GM21447 (cell line): ENCODE data around the gene FBLN1.

Experiments used
- ATAC-seq: cut with Tn5 transposase; IDR thresholded peaks from one replicate; pipeline ENCODE4 v1.9.1; 2021; ENCODE audit not compliant: unreplicated experiment

FBLN1 gene

DNA sequence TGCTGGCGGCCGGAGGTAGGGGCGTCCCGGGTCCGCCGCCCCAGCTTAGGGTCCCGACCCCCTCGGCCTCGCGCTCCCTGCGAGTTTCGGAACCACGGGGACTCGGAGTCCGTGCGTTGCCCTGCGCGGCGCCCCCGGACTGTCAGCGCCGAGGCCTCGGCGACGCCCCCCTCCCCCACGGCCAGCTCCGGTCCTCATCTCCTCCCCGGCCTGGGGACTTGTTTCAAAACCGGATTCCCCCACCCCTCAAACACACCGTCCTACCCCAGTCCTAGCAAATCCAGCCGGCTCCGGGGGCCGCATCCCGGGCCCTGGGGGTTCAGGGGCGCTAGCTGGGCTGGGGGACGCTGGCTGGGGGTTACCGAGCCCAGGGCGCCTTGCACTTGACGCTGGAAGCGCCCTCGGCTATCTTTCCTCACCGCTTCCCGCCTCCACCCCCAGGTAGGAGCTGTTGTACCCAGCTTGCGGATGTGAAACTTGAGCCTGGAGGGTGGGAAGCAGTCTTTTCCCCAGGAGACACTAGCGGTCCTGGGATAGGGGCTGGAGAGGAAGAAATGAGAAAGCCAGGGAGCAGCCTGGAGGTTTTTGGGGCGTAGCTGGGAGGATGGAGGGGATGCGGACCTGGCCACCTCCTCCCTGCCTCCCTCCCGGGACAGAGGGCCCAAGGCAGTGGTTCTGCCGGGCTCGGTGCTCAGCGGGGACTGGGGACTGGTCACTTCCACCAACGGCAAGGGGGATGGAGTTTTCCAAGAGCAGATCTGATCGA, 550 bp downstream of the FBLN1 start:
- ATAC-seq: no peak

DNA sequence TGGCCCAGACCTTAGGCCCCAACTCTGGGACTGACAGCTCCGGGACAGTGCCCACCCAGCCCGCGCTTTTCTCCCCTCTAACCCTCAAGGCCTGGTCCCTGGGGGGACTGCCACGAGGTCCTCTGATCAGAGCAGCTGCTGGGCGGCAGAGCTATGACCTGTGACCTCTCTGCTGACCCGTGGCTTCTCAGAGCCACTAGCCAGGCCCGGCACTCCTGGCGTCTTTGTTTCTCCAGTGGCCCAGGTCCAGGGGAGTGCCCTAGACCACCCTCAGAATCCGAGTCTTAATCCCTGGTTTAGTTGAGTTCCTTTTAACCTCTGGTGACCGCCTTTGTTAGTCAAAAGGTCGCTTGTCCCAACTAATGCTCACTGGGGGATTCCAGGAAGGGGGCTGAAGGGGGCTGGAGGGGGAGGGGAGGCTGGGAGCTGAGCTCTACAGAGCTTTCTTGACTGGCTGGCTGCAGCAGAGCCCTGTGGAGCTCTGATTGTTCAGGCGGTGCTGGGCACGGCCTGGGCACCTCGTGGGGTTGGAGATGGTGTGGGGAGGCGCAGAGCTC, 1.2 kb downstream of the FBLN1 start:
- ATAC-seq: no peak

DNA sequence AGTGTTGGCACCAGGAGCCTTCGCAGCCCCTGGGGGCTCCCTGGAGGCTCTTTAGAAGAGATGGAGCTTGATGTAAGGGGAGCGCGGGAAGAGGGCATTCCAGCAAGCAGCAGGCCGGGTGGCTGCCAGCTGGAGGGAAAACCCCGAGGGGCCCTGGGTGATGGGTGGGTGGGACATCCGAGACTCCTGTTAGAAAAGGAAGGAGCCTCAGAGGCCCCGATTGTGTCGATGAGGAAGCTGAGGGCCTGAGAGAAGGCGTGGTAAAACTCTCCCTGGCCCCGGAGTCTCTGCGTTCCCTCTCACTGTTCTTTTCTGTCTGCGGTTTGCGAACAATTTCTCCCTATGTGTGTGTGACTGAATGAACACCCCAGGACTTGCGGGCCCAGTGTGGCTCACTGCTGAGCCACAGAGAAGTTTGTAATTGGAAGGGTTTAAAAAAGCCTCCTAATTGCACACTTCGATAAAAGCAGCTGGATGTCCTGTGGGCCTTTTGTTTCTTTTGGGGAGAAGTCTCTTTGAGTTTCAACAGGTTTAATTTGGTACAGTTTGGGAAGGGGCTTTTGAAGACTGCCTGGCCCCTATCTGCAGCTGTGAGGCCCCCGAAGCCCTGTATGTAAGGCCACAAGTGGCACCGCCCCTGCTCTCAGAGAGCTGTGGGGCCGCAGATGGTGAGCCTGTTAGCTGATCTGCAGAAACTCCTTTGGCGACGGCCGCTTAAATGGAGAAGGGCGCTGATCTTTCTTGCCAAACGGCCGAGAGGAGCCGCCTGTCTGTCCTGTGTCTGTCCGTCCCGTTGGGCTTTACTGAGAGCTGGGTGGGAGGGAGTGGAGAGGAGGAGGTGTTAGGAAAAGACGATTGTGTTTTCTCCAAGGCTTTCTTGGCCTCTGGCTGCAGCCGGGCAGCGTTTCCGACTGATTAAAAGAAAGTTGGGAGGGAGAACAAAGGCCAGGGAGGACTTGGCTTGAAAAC, 2.0 kb downstream of the FBLN1 start:
- ATAC-seq: no peak

DNA sequence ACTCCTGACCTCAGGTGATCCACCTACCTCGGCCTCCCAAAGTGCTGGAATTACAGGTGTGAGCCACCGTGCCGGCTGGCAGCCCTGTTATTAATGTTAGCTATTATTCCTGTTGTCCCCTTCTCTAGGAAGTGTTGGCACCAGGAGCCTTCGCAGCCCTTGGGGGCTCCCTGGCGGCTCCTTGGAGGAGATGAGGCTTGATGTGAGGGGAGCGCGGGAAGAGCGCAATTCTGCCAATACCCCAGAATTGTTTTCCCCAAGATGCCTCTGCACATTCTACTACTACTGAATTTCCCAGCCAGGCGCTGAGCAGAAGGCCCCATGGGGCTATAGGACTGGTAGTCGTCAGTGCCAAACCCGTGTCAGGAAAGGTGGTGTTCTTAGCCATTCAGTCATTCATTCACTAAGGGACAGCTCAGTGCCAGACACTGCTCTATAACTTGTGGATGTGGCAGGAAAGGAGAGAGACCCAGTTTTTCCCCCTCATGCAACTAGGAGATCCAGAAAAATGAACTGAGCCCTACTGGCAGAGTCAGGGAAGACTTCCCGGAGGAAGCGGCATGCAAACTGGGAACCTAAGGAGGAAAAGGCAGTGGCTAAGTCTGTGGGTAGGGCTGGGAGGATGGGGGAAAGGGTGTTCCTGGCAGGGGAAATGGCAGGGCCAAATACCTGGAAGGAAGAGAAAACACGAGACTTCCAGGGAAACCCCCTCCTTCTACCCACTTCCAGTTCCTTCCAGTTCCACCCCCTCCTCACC, 3.5 kb downstream of the FBLN1 start:
- no peak for ATAC-seq

DNA sequence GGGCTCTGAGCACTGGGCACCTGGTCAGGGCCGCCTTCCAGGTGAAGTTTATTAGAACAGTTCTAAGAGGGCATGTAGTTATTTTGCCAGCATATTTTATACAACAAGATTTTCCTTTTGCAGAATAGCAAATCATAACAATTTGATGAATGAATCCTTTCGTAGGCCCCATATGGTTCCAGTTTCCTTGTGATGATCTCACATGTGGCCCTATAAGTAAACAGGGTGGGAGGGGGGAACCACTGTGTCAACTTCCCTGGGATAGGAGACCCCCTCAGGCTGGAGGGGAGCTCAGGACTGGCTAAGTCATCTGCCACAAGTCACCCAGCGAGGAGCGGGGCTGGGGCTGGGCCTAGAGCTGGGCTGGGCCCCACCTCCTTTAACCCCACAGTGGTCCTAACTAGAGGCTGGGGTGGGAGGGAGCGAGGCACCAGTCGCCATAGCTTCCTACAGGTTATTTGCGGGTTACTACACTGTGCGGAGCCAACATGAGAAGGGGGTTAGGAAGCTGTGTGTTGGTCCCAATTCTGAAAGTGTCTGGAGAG, 4.2 kb downstream of the FBLN1 start:
- no peak for ATAC-seq

DNA sequence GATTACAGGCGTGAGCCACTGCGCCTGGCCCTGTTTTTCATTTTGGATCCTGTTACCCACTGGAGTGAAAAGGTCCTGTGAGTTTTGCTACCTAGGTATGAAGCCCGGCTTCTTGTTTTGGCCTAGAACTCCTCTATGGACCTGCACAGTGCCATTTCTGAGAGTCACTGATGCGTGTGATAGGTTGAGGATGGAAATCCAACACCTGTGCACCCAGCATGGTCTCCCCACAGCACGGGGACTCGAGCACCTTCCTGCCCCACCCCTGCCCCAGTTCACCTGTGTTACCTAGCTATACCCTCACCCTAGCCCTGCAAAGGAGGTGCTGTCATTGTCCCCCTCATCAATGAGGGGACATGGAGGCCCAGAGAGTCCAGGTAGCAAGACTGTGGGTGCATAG, 5.1 kb downstream of the FBLN1 start:
- no peak for ATAC-seq

DNA sequence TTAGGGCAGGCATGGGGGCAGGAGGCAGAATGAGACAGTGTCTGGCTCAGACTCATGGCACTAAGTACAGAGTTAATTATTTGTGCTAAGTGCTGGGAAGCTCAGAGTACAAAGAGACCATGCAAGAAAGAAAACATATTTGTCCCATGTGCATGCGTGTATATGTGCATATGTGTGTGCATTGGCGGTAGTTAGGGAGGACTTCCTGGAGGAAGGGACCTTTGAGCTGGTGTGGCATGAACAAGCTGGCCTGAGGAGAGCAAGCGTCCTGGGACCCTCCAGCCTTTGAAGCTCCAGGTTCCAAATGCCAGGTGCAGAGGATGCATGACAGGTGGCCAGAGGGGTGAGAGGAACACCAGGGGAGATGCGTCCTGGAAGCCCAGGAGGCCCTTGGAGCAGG, 6.1 kb downstream of the FBLN1 start:
- ATAC-seq: no peak

DNA sequence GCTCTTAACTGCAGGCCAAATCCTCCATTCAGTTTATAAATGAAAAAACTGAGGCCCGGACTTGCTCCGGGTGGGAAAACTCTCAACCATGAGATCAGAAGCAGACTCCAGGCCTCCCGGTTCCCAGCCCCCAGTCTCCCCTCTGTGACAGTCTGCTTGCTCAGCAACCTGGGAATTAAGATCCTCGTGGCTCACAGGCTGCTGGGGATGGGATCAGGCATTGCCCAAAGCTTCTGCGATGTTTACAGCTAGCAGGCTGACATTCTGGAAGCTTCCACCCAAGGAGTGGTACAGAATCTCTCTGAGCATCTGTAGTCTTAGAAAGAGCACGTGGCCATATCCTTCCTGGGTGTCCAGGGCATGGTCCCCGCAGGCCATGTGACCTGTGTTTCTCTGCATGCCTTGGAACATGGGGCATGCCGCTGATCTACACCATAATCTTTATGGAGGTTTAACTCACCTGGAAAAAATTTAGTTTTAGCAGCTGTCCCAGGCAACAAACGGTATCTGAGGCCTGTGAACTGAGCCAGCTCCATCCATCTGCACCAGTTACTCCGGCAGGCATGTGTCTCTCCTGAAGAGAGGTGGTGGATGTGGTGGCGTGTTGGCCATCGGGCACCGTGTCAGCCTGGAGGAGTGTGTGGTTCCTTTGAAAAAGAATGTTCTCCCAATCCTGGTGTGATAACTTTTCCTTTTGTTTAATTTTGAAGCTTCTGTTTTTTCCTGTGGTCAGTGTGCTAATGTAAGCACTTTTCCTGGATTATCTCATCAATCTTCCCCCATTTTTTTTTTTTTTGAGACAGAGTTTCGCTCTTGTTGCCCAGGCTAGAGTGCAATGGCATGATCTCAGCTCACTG, 7.9 kb downstream of the FBLN1 start:
- ATAC-seq: no peak

DNA sequence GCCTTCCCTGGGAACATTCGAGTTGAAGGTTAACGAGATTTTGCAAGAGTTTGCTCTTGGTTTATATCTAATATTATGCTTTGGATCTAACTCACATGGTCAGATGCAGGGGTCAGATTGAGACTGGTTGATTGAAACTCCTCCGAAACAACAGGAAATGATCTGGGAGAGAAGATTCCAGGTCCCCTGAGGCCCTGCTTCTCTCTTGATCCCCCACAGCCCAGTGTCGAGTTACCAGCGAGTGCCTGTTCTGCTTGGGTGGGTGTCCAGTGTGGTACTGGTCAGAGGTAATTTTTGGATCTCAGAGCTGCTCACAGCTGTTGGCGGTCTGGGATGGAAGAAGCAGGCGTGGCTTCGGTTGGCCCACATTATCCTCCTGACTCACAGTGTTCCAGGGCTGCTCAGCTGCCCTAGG, 9.2 kb downstream of the FBLN1 start:
- no peak for ATAC-seq

DNA sequence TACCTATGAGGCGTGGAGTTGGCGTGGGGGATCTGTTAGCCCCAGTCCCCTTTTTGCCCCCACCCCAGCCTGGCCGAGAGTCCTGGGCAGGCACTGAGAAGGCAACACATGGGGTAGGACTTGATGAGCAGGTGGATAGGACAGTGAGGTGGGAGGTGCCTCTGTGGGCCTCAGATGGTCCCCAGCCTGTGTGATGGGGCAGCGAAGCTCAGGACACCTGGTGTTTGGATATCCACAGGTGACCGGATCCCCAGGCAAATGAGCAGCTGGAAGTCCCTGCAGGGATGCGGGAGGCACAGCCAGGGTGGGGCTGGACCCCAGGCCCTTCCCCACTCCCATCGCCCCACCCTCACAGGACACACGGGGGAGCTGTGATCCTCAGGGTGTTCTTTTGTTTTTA, 9.7 kb downstream of the FBLN1 start:
- ATAC-seq: no peak

DNA sequence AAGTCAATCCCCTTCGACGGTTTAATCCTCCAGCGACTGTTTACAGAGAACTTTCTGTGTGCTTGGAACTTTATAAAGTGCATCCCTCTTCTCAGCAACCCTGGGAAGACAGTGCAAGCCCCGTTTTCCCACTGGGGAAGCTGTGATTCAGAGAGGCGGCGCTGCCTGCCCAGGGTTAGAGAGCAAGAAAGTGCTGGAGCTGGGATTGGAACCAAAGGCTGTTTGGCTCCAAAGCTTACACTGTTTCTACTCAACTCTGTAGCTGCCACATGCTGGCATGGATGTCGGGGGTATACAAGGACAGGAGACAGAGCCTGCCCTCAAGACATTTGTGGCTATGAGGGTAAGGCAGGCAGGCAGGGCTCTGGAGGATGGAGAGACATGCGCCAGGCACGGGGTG, 13.0 kb downstream of the FBLN1 start:
- ATAC-seq: no peak

DNA sequence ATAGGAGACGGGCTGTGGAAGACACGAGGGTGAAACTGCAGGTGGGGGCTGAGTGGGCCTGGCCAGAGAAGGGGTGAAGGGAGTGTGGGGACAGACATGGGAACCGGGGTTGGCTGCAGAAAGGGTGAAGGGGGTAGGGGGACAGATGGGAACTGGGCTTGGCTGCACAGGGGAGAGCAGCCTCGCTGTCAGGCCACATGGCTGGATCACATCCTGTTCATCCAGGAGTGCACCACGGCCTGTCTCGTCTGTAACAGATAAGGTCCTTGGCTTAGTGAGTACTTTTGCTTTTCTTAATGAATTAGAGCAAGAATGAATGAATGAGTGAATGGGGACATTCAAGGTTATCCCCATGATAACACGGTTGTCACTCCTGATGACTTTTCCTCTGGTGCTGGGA, 13.5 kb downstream of the FBLN1 start:
- ATAC-seq: no peak

DNA sequence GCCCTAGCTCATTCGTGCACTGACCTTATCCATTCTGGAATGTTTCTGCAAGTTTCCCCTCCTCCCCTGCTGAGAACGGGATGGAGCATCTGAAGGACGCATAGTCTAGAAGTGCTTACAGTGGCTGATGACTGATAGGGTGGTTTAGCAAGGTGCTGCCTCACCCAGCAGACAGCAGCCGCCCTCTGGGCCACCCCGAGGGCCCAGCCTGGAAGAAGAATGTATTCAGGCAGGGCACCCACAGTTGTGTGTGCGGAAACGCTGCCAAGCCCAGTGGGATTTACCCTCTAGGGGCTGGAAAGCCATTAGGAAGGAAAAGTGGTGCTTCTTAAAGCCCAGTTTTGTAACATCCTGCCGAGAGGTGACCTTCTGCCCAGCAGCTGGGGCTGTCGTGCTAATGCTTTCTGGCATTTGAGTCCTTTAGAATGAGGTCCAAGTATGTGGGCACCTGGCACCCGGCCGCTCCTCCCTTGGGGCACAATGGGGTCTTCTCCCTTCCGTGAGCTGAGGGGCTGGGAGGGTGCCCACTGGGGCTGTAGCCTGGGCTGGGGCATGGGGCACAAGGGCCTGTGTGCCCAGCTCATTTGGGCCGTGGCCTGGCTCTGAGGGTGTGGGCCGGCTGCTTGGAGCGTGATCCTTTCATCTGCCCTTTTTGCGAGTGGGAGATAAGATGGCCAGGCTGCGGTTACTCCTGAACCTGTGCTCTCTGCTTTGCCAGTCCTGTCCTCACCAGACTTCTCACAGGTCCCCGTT, 14.4 kb downstream of the FBLN1 start:
- no peak for ATAC-seq

DNA sequence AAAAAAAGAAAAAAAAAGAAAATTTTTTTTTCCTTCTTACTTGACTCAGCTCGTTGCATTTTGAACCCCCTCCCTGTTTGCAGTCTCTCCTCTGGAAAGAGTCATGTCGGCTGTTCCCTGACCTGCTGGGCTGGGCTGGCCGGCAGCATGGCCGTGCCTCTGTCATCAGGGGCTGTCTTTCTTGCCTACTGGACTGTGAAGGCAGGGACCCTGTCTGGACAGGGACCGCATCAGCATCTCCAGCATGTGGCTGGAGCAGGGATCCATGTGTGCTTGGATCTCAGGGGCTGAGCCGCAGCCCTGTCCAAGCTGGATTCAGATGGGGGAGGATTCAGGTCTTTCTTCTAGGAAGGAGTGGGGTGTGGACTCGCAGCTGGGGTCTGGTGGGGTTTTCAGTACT, 15.5 kb downstream of the FBLN1 start:
- ATAC-seq: no peak

DNA sequence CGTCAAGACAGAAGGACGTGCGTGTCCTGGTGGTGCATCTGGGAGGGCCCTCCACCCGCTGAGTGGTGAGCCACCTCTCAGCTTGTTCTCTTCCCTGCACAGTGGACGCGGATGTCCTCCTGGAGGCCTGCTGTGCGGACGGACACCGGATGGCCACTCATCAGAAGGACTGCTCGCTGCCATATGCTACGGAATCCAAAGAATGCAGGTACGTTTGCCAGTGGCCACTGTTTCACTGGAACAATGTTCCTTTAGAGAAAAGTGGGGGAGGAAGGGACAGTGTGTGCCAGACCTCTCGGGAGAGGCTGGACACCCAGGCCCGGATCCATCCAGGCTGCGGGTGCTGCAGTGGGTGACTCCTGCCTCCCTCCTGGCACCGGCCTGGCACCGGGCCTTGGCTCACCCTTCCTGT, 15.9 kb downstream of the FBLN1 start:
- ATAC-seq: no peak

DNA sequence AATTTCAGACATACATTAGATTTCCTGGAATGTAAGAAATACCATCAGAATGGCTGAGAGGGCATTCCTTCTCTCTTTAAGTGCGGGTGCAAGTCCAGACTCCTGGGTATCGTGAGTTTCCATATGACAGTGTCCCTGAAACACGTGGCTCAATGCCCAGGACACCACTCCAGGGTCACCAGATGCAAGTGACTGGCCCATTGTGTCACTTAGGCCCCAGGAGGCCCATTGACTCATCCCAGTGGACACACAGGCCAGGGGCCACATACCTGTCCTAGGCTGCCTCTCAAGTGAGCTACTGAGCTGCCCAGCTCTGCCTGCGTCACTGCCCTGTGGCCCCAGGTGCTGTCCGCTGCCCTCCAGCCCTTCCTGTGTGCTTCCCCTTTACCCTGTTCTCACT, 18.5 kb downstream of the FBLN1 start:
- ATAC-seq: no peak

DNA sequence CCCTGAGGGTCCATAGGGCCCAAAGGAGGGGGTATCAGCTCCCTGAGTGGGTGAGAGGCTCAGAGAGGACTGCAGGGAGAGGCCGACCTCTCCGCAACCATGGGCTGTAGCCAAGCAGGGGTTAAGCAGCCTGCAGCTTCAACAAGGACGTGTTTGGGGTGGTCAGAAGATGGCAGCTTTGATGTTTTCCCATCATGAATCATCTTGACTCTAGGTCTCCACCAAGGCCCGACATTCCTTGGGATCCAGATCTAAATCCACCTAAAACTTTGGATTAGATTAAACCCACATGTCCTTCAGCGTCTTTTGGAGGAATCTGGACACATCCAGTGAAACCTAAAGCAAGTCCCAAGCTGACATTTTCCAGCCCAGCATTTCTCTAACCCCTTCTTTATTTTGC, 19.8 kb downstream of the FBLN1 start:
- no peak for ATAC-seq

DNA sequence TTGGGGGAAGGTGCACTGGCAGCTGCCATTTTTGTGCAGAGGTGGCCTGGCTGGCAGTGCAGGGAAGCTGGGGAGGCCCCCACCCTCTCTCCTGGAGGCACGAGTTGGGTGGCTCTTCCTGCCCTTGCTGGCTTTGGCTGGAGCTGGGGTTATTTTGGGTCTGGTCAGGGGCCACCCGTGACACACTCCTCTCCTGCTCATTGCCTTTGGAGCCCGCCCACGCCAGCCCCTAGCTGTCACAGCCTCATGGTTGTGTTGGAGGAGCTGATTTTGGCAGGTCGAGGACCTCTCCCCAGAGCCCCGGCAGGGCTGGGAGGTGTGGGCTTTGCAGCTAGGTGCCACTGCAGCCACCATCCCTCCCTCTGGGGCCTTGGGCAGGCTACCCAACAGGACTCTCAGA, 21.5 kb downstream of the FBLN1 start:
- no peak for ATAC-seq

DNA sequence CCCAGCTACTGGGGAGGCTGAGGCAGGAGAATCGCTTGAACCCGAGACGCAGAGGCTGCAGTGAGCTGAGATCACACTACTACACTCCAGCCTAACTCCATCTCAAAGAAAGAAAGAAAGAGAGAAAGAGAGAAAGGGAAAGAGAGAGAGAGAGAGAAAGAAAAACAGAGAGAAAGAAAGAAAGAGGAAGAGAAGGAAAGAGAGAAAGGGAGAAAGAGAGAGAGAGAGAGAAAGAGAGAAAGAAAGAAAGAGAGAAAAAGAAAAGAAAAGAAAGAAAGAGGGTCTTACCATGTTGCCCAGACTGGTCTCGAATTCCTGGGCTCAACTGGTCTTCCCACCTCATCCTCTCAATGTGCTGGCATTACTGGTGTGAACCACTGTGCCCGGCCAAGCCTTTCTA, 22.3 kb downstream of the FBLN1 start:
- ATAC-seq: no peak
